Erythroblast (primary cell): ENCODE measurements around the gene NTF3.

Experiments
- DNase-seq, 2 experiments: peaks; one replicate each; lab custom pipeline; 2025; lab: John Stamatoyannopoulos, UW
- GATA1 ChIP-seq: IDR thresholded peaks from 2 replicates; pipeline ENCODE4 v1.6.1; 2011; ENCODE audit warnings: low read depth, mild to moderate bottlenecking, control low read depth, low read length, moderate library complexity
- POLR2A ChIP-seq: IDR thresholded peaks from 2 replicates; pipeline ENCODE4 v1.6.1; 2011; ENCODE audit warnings: mild to moderate bottlenecking, low read length

NTF3 gene

GRCh38 chr12:5479761-5480160 is 47.9 kb downstream of the NTF3 start:
- DNase-seq, result no peak
- TF ChIP-seq GATA1, result no peak
- no peak for TF ChIP-seq POLR2A

- TF ChIP-seq POLR2A (no peak), GATA1 (no peak)
- no peak for DNase-seq
Observed at GRCh38 chr12:5480218-5480937, 48.5 kb downstream of the NTF3 start.

DNA sequence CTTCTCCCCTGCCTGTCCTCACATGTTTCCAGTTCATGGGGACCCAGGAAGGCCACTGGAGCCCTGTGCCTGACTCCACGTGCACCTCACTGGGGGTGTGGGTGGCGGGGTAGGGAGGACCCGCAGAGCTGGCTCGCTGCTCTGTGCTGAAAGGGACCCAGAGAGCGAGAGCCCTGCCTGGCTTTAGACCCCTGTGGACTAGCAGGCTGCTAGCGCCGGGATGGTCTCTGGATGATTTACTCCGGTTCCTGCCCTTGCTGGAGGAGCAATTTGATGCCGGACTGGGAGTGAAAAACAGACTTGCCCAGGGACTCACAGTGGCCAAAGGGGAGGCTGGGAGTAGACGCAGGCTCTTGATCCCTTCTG is 49.0 kb downstream of the NTF3 start:
- no peak for DNase-seq
- TF ChIP-seq POLR2A, result no peak
- TF ChIP-seq GATA1, result no peak

DNA sequence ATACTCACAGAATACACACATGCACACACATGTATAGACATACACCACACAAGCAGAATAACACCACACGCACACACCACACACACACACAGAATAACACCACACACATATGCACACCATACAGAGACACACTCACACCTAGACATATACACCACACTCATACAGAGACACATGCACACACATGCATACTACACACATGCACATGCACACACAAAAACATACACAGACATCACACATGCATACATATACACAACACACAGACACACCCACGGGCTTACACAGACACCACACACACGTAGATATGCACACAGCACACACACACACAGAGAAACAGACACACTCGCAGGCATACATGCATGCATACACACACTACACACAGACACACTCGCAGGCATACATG is 49.7 kb downstream of the NTF3 start:
- no peak for DNase-seq
- TF ChIP-seq GATA1 (no peak), POLR2A (no peak)

DNA sequence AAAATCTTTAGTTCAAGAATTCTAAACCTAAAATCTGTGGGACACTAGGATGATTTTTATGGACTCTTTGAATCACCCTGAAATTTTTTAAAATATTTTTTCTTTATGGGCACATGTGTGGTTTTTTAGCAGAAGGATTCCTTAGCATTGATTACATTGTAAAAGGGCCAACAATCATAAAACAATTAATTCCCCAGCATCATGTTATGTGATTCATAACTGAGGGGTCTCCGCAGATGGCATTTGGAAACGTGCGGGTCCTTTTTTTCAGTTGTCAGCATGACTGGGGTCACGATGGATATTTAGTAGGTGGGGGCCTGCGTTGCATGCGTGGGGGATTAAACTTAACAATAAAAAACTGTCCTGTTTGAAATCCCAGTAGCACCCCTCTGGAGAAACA is 52.5 kb downstream of the NTF3 start:
- DNase-seq, result no peak
- TF ChIP-seq GATA1 (no peak), POLR2A (no peak)

GRCh38 chr12:5485454-5485853 is 53.5 kb downstream of the NTF3 start:
- DNase-seq, result no peak
- TF ChIP-seq POLR2A, result no peak
- no peak for TF ChIP-seq GATA1

GRCh38 chr12:5487076-5487475 is 55.2 kb downstream of the NTF3 start:
- no peak for DNase-seq

GRCh38 chr12:5487948-5488625 is 56.2 kb downstream of the NTF3 start:
- TF ChIP-seq GATA1 (no peak), POLR2A (no peak)
- no peak for DNase-seq

More at GRCh38 chr12:5487076-5487475, 55.2 kb downstream of the NTF3 start:
- TF ChIP-seq GATA1 (no peak), POLR2A (no peak)

- no peak for DNase-seq
- no peak for TF ChIP-seq GATA1
- TF ChIP-seq POLR2A, result no peak
Observed at GRCh38 chr12:5488626-5488955, 56.7 kb downstream of the NTF3 start.

DNA sequence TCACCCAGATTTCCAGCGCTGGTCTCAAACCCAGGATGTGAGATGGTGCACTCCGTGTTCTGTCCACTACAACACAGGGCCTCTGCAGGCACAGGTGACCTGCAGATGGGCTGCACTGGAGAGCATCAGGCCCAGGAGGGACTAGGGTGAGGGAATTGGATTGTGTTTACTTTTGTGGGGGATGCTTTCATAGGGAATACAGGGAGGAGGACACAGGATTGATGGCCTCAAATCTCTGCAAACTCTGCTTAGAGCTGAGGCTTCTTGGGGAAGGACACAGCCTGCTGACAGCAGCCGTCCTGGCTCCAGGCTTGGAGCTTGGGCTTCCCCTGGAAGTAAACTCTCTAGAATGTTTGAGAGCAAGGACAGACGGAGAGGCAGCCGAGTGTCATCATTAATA is 57.1 kb downstream of the NTF3 start:
- DNase-seq, result no peak
- TF ChIP-seq GATA1 (no peak), POLR2A (no peak)

GRCh38 chr12:5489760-5490406 is 58.0 kb downstream of the NTF3 start:
- no peak for DNase-seq
- TF ChIP-seq GATA1 (no peak), POLR2A (no peak)

DNA sequence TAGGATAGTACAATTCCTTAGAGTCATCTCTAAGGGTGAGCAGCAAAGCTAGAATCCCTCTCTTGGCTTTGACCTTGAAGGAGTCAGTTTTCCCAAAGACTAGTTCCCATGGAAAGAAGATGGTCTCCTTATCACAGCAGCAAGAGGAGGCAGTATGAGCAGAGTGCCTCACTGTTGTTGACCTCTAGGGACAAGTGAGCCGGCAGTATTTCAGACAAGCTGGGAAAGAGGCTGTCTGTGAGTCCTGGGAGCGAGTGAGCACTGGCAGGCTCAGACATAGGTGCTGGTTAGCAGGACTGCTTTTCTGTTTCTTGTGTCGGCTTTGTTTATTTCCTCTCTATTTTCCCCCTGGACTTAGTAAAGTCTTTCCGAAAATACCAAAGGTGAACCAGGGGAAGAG is 60.7 kb downstream of the NTF3 start:
- DNase-seq, result no peak
- TF ChIP-seq POLR2A (no peak), GATA1 (no peak)

DNA sequence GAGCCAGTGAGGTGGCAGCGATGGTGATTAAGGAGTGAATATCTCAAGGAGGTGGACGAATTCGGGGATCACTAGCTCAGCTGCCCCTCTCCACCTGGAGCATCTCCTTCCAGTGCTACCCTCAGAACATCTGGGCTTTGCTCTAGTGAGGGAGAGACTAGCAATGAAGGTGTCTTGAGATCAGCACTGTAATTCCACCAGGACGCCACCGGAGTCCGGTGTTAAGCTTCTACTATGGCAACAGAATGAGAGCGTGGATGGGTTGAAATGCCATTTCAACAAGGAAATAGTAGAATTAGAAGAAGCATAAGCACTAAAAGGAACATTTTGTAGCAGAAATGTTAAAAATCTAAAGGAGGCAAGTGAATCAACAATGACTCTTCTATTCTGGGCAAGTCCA is 61.1 kb downstream of the NTF3 start:
- no peak for DNase-seq
- TF ChIP-seq POLR2A (no peak), GATA1 (no peak)

DNA sequence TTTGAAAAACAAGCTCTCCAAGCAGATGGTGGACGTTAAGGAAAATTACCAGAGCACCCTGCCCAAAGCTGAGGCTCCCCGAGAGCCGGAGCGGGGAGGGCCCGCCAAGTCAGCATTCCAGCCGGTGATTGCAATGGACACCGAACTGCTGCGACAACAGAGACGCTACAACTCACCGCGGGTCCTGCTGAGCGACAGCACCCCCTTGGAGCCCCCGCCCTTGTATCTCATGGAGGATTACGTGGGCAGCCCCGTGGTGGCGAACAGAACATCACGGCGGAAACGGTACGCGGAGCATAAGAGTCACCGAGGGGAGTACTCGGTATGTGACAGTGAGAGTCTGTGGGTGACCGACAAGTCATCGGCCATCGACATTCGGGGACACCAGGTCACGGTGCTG is 62.4 kb downstream of the NTF3 start:
- no peak for DNase-seq
- no peak for TF ChIP-seq GATA1
- no peak for TF ChIP-seq POLR2A
